ENCODE measurements around the gene TMEM63B. TPM values are rescaled to one million over a fixed set of nuclear protein-coding genes. Genes with fewer than 3 reads are reported as not detected.
A peak's percentile ranks its signal among the peaks of the same experiment; 100 is the strongest.

The TMEM63B gene
- total RNA-seq, 2 donors from 2014 or later: 50.9 to 113 TPM

GRCh38 chr6:44102527-44102926 lies 24.8 kb upstream of the TMEM63B start:
- H3K4me3 ChIP-seq: no peak overlapping the region
- DNase-seq (ENCODE audit: low spot score): no peak
- no peaks in the 10 kb centered on the region for H3K9me3 ChIP-seq
- TF ChIP-seq CTCF (IDR thresholded peaks at IDR 0.05) (no peak), POLR2A (IDR thresholded peaks at IDR 0.05) (no peak), POLR2AphosphoS5 (IDR thresholded peaks at IDR 0.05) (no peak)
- peaks cover 11% of the 10 kb centered on the region for H3K4me1 ChIP-seq (replicated peaks)
- intact Hi-C loops (cut with DNase I): no loop called here
- no peaks in the 10 kb centered on the region for H3K36me3 ChIP-seq
- no peaks in the 10 kb centered on the region for H3K27me3 ChIP-seq (replicated peaks; ENCODE audit: insufficient read depth)
- no peak overlapping the region for H3K27ac ChIP-seq
- WGBS: 98% methylated on average over 2 of the region's 2 CpGs

GRCh38 chr6:44104481-44105021 lies 22.8 kb upstream of the TMEM63B start:
- Histone ChIP-seq H3K9me3 (no peaks in the 10 kb centered on the region), H3K27ac (no peak overlapping the region), H3K4me1 (replicated peaks) (peaks cover 11% of the 10 kb centered on the region), H3K27me3 (replicated peaks; ENCODE audit: insufficient read depth) (no peaks in the 10 kb centered on the region), H3K4me3 (no peak overlapping the region), H3K36me3 (no peaks in the 10 kb centered on the region)
- intact Hi-C loops (cut with DNase I): no loop called here
- WGBS: 81% methylated on average over 3 of the region's 3 CpGs
- no peak for DNase-seq (ENCODE audit: low spot score)
- TF ChIP-seq POLR2A (IDR thresholded peaks at IDR 0.05) (no peak), CTCF (IDR thresholded peaks at IDR 0.05) (no peak), POLR2AphosphoS5 (IDR thresholded peaks at IDR 0.05) (peak; percentile 15)

GRCh38 chr6:44105146-44105545 lies 22.2 kb upstream of the TMEM63B start:
- WGBS: 81% methylated on average over 7 of the region's 7 CpGs
- Histone ChIP-seq H3K4me1 (replicated peaks) (peaks cover 11% of the 10 kb centered on the region), H3K27ac (no peak overlapping the region), H3K36me3 (no peaks in the 10 kb centered on the region), H3K4me3 (no peak overlapping the region), H3K27me3 (replicated peaks; ENCODE audit: insufficient read depth) (no peaks in the 10 kb centered on the region), H3K9me3 (no peaks in the 10 kb centered on the region)
- intact Hi-C loops (cut with DNase I): no loop called here
- no peak for DNase-seq (ENCODE audit: low spot score)
- TF ChIP-seq POLR2A (IDR thresholded peaks at IDR 0.05): no peak
- no peak for TF ChIP-seq CTCF (IDR thresholded peaks at IDR 0.05)
- no peak for TF ChIP-seq POLR2AphosphoS5 (IDR thresholded peaks at IDR 0.05)

- H3K36me3 ChIP-seq: no peaks in the 10 kb centered on the region
These were observed 21.2 kb upstream of the TMEM63B start for GRCh38 chr6:44105993-44106740.

More at GRCh38 chr6:44105993-44106740, 21.2 kb upstream of the TMEM63B start:
- no peak for DNase-seq (ENCODE audit: low spot score)
- 71% methylated on average over 3 of the region's 3 CpGs for WGBS
- TF ChIP-seq POLR2AphosphoS5 (IDR thresholded peaks at IDR 0.05): peak; percentile 42
- no peak for TF ChIP-seq CTCF (IDR thresholded peaks at IDR 0.05)
- TF ChIP-seq POLR2A (IDR thresholded peaks at IDR 0.05): no peak
- no peak overlapping the region for H3K27ac ChIP-seq
- no peak overlapping the region for H3K4me3 ChIP-seq
- H3K4me1 ChIP-seq (replicated peaks): peaks cover 11% of the 10 kb centered on the region
- intact Hi-C loops (cut with DNase I): no loop called here
- H3K9me3 ChIP-seq: no peaks in the 10 kb centered on the region
- no peaks in the 10 kb centered on the region for H3K27me3 ChIP-seq (replicated peaks; ENCODE audit: insufficient read depth)

Measured in prostate gland (tissue), 2 donors.